ENCODE data around the gene RNU6-9. TPM values are rescaled to one million over a fixed set of nuclear protein-coding genes. Genes with fewer than 3 reads are reported as not detected.
A peak's percentile ranks its signal among the peaks of the same experiment; 100 is the strongest.
"Not testable (repeated sequence)": the region's sequence is repeated elsewhere in the genome, so short reads cannot be mapped to it uniquely, and the experiment has no call there.

The RNU6-9 gene
- total RNA-seq, 6 experiments from 2014 or later: not detected

GRCh38 chr19:889662-890295 is 3.5 kb upstream of the RNU6-9 start:
- Histone ChIP-seq H3K27ac (no peak overlapping the region), H3K4me1 (no peaks in the 10 kb centered on the region), H3K4me3 (no peak overlapping the region), H3K9me3 (no peaks in the 10 kb centered on the region), H3K36me3 (peaks cover 0 to 9% (median 2%) of the 10 kb centered on the region in 4 donors), H3K27me3 (no peaks in the 10 kb centered on the region)
- DNase-seq (no peak), ATAC-seq (no peak)
- no peak for TF ChIP-seq POLR2A (IDR thresholded peaks at IDR 0.05)
- no peak for TF ChIP-seq CTCF (IDR thresholded peaks at IDR 0.05)
- intact Hi-C loops (cut with DNase I): no loop called here
- WGBS (ENCODE audit: insufficient coverage, low coverage, low lambda C conversion rate, missing lambda C conversion rate): 95% methylated on average over 7 of the region's 26 CpGs

- H3K36me3 ChIP-seq: peaks cover 0 to 7% (median under 1%) of the 10 kb centered on the region in 4 donors
- WGBS (ENCODE audit: insufficient coverage, low coverage, low lambda C conversion rate, missing lambda C conversion rate): 33% methylated on average over 2 of the region's 18 CpGs
- no peaks in the 10 kb centered on the region for H3K9me3 ChIP-seq
- no peaks in the 10 kb centered on the region for H3K27me3 ChIP-seq
- no peaks in the 10 kb centered on the region for H3K4me1 ChIP-seq
- no peak for ATAC-seq
- intact Hi-C loops (cut with DNase I): no loop called here
- no peak overlapping the region for H3K4me3 ChIP-seq
- no peak for DNase-seq
- H3K27ac ChIP-seq: no peak overlapping the region
- TF ChIP-seq CTCF (IDR thresholded peaks at IDR 0.05): no peak
- no peak for TF ChIP-seq POLR2A (IDR thresholded peaks at IDR 0.05)
These were observed 2.5 kb upstream of the RNU6-9 start for GRCh38 chr19:890831-891230.

- H3K27me3 ChIP-seq; DNase-seq; H3K9me3 ChIP-seq; intact Hi-C loops (cut with DNase I); ATAC-seq; H3K36me3 ChIP-seq; H3K4me1 ChIP-seq; H3K27ac ChIP-seq: not testable (repeated sequence)
- 88% methylated on average over 22 of the region's 50 CpGs for WGBS (ENCODE audit: insufficient coverage, low coverage, low lambda C conversion rate, missing lambda C conversion rate)
- H3K4me3 ChIP-seq: peak overlapping the region; percentile 72 to 94 (median 86)
These were observed 1.7 kb upstream of the RNU6-9 start for GRCh38 chr19:891421-892200.

GRCh38 chr19:892243-892893 is 916 bp upstream of the RNU6-9 start:
- H3K27ac ChIP-seq: peak overlapping the region in 2 of 3 donors; percentile 89 to 90
- DNase-seq: no peak
- 5% methylated on average over 23 of the region's 27 CpGs for WGBS (ENCODE audit: insufficient coverage, low coverage, low lambda C conversion rate, missing lambda C conversion rate)
- H3K4me1 ChIP-seq: no peaks in the 10 kb centered on the region
- peaks cover 0 to 9% (median under 1%) of the 10 kb centered on the region in 4 donors for H3K36me3 ChIP-seq
- intact Hi-C loops (cut with DNase I): no loop called here
- H3K27me3 ChIP-seq: no peaks in the 10 kb centered on the region
- H3K4me3 ChIP-seq: peak overlapping the region; percentile 72 to 94 (median 86)
- TF ChIP-seq CTCF (IDR thresholded peaks at IDR 0.05): no peak
- no peak for TF ChIP-seq POLR2A (IDR thresholded peaks at IDR 0.05)
- ATAC-seq: no peak
- H3K9me3 ChIP-seq: no peaks in the 10 kb centered on the region

- ATAC-seq: no peak
- Histone ChIP-seq H3K27ac (no peak overlapping the region), H3K36me3 (peaks cover 0 to 6% (median 0%) of the 10 kb centered on the region in 4 donors), H3K27me3 (no peaks in the 10 kb centered on the region), H3K4me1 (no peaks in the 10 kb centered on the region), H3K9me3 (no peaks in the 10 kb centered on the region), H3K4me3 (no peak overlapping the region)
- TF ChIP-seq CTCF (IDR thresholded peaks at IDR 0.05) (no peak), POLR2A (IDR thresholded peaks at IDR 0.05) (no peak)
- intact Hi-C loops (cut with DNase I): no loop called here
- WGBS (ENCODE audit: insufficient coverage, low coverage, low lambda C conversion rate, missing lambda C conversion rate): 93% methylated on average over 8 of the region's 10 CpGs
- no peak for DNase-seq
These were observed 3.1 kb downstream of the RNU6-9 start for GRCh38 chr19:896434-896833.
